Ovary (tissue), 3 donors: Measurements from ENCODE around the gene EEF1A2.

Experiments
- CTCF ChIP-seq, 3 donors: fragments of 450-650 bp in 2 of 3; fragments of 200-600 bp in 1 of 3; IDR thresholded peaks; one replicate each; pipeline versions ENCODE4 v1.5.1 to v1.8.0; 2016 to 2022; ENCODE audit warnings: antibody characterized with exemption in 3 of 3, mild to moderate bottlenecking in 1 of 3
- POLR2A ChIP-seq: fragments of 450-650 bp; IDR thresholded peaks from one replicate; pipeline ENCODE4 v1.6.1; 2017; ENCODE audit warnings: antibody characterized with exemption, mild to moderate bottlenecking, moderate library complexity
- donor health status: DM: no; HTN: no; CAD: no.

- TF ChIP-seq CTCF (IDR thresholded peaks at IDR 0.05) (no peak), POLR2A (no peak)
Observed at GRCh38 chr20:63507083-63507743, 8.3 kb upstream of the EEF1A2 start.
